Panc1 (cell line): ENCODE results near the gene ABLIM2. TPM values are rescaled to one million over a fixed set of nuclear protein-coding genes. Genes with fewer than 3 reads are reported as not detected.

Experiments
- ATAC-seq: fragments of 200-7000 bp; cut with Tn5 transposase; 2 replicates; pipeline ENCODE4 v1.9.1; 2020; ENCODE audit warnings: mild to moderate bottlenecking, moderate library complexity
- BruUV-seq: library from RNA; stranded (reverse); fragments of 400-500 nt; replicated peaks from 2 replicates; lab custom pipeline; 2021; lab: Mats Ljungman, UMichigan
- CTCF ChIA-PET: fragments of 300-600 bp; sonication (Branson Sonifier 250); formaldehyde crosslinking; loops from one replicate; lab custom pipeline; 2022; ENCODE audit warnings: antibody characterized with exemption; lab: Charles Lee
- POLR2A ChIA-PET: fragments of 300-600 bp; sonication (Branson Sonifier 250); formaldehyde crosslinking; loops from one replicate; lab custom pipeline; 2022; ENCODE audit warnings: antibody characterized with exemption; lab: Charles Lee
- DNase-seq: peaks from one replicate; pipeline ENCODE4 v3.0.0-alpha.2; 2010; ENCODE audit warnings: low read depth, low spot score
- H3K27ac ChIP-seq: 2 replicates; pipeline ENCODE4 v1.5.1; 2011; ENCODE audit warnings: mild to moderate bottlenecking, low read length, inconsistent platforms
- H3K27me3 ChIP-seq: fragments of 200-500 bp; sonication (Bioruptor generic); 2 replicates; pipeline ENCODE4 v1.6.0; 2014; ENCODE audit warnings: low read length, inconsistent platforms; ENCODE audit not compliant: control insufficient read depth, insufficient read depth
- H3K36me3 ChIP-seq: fragments of 200-500 bp; sonication (Bioruptor generic); 2 replicates; pipeline ENCODE4 v1.5.1; 2014; ENCODE audit warnings: inconsistent platforms, mild to moderate bottlenecking, low read length, moderate library complexity; ENCODE audit not compliant: control insufficient read depth, insufficient read depth
- H3K4me1 ChIP-seq: 2 replicates; pipeline ENCODE4 v1.5.1; 2011; ENCODE audit warnings: inconsistent platforms, mild to moderate bottlenecking, low read length, moderate library complexity; ENCODE audit not compliant: control insufficient read depth, insufficient read depth
- H3K4me3 ChIP-seq, 2 experiments: 2 replicates each; pipeline ENCODE4 v1.5.1; 2011 to 2012; ENCODE audit warnings: low read depth in 2 of 2, low read length in 2 of 2, mild to moderate bottlenecking in 2 of 2, inconsistent platforms in 1 of 2, moderate library complexity in 1 of 2
- H3K9me3 ChIP-seq: fragments of 200-500 bp; sonication (Bioruptor generic); 2 replicates; pipeline ENCODE4 v1.5.1; 2014; ENCODE audit warnings: low read depth, mild to moderate bottlenecking, inconsistent platforms, low read length, moderate library complexity; ENCODE audit not compliant: control insufficient read depth, insufficient read depth
- POLR2AphosphoS5 ChIP-seq: IDR thresholded peaks from 2 replicates; pipeline ENCODE4 v1.6.1; 2012; ENCODE audit warnings: mild to moderate bottlenecking, low read depth, low read length, moderate library complexity
- SIN3A ChIP-seq: IDR thresholded peaks from 2 replicates; pipeline ENCODE4 v1.6.1; 2012; ENCODE audit warnings: low read depth, mild to moderate bottlenecking, low read length, moderate library complexity, borderline replicate concordance; ENCODE audit not compliant: insufficient read depth
- TCF7L2 ChIP-seq: IDR thresholded peaks from 2 replicates; pipeline ENCODE4 v1.6.1; 2011; ENCODE audit warnings: mild to moderate bottlenecking, low read depth, low read length, inconsistent platforms
- in situ Hi-C: cut with HindIII; loops from 2 replicates; pipeline ENCODE4 v1.10.0; 2016; ENCODE audit warnings: low sequenced_read_pairs, low pct_unique_long_range_greater_than_20kb
- intact Hi-C: fragments of 100-400 bp; cut with micrococcal nuclease; formaldehyde crosslinking; loops from one replicate; pipeline ENCODE4 v1.10.0; 2022; ENCODE audit not compliant: unreplicated experiment
- total RNA-seq: library from RNA; stranded (reverse); gene quantifications from one replicate; pipeline ENCODE4 v1.2.1, GENCODE V29; 2021; ENCODE audit not compliant: unreplicated experiment
- TF ChIP-seq, protein P1 (sequence below): fragments of 450-650 bp; IDR thresholded peaks from 2 replicates; pipeline ENCODE4 v1.5.1; 2017; ENCODE audit warnings: mild to moderate bottlenecking
- TF ChIP-seq, protein P2 (sequence below), 2 experiments: IDR thresholded peaks; 2 replicates each; pipeline ENCODE4 v1.6.1; 2011 to 2012; ENCODE audit warnings: low read depth in 2 of 2, control low read depth in 1 of 2, low read length in 1 of 2, mild to moderate bottlenecking in 1 of 2, moderate library complexity in 1 of 2; ENCODE audit not compliant: insufficient read depth in 1 of 2

Gene ABLIM2
- total RNA-seq, 1 experiment from 2014 or later: 0.64 TPM

DNA sequence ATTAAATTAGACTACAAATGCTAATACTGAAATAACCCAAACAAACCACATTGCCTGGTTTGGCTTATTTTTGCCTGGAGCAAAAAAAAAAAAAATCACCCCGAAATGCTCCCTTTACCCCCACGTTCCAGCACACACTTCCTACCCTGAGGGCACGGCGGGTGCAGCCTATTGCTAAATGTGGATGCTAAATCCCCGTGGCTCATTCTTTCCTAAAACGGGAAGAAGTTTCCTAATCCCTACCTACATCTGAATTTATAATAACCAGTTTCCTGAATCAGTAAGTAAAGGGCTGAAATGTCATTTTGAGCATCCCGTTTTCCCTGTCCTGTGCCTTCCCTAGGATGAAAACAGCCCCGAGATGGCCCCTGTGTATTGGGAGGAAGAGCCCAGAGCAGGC, 97.0 kb downstream of the ABLIM2 start:
- H3K9me3 ChIP-seq: 0 out of 2 replicates have a peak, but pooled peaks cover 3% of the 10 kb centered on the region
- no peak overlapping the region for H3K27ac ChIP-seq
- no peak for DNase-seq
- POLR2A ChIA-PET: no interaction called here
- CTCF ChIA-PET: no interaction called here
- no TSS peak for BruUV-seq
- no peaks in the 10 kb centered on the region for H3K27me3 ChIP-seq
- TF ChIP-seq POLR2AphosphoS5 (no peak), SIN3A (no peak), TCF7L2 (no peak)
- TF ChIP-seq, protein P1, sequence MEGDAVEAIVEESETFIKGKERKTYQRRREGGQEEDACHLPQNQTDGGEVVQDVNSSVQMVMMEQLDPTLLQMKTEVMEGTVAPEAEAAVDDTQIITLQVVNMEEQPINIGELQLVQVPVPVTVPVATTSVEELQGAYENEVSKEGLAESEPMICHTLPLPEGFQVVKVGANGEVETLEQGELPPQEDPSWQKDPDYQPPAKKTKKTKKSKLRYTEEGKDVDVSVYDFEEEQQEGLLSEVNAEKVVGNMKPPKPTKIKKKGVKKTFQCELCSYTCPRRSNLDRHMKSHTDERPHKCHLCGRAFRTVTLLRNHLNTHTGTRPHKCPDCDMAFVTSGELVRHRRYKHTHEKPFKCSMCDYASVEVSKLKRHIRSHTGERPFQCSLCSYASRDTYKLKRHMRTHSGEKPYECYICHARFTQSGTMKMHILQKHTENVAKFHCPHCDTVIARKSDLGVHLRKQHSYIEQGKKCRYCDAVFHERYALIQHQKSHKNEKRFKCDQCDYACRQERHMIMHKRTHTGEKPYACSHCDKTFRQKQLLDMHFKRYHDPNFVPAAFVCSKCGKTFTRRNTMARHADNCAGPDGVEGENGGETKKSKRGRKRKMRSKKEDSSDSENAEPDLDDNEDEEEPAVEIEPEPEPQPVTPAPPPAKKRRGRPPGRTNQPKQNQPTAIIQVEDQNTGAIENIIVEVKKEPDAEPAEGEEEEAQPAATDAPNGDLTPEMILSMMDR: no peak
- TF ChIP-seq, protein P2, sequence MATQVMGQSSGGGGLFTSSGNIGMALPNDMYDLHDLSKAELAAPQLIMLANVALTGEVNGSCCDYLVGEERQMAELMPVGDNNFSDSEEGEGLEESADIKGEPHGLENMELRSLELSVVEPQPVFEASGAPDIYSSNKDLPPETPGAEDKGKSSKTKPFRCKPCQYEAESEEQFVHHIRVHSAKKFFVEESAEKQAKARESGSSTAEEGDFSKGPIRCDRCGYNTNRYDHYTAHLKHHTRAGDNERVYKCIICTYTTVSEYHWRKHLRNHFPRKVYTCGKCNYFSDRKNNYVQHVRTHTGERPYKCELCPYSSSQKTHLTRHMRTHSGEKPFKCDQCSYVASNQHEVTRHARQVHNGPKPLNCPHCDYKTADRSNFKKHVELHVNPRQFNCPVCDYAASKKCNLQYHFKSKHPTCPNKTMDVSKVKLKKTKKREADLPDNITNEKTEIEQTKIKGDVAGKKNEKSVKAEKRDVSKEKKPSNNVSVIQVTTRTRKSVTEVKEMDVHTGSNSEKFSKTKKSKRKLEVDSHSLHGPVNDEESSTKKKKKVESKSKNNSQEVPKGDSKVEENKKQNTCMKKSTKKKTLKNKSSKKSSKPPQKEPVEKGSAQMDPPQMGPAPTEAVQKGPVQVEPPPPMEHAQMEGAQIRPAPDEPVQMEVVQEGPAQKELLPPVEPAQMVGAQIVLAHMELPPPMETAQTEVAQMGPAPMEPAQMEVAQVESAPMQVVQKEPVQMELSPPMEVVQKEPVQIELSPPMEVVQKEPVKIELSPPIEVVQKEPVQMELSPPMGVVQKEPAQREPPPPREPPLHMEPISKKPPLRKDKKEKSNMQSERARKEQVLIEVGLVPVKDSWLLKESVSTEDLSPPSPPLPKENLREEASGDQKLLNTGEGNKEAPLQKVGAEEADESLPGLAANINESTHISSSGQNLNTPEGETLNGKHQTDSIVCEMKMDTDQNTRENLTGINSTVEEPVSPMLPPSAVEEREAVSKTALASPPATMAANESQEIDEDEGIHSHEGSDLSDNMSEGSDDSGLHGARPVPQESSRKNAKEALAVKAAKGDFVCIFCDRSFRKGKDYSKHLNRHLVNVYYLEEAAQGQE (IDR thresholded peaks at IDR 0.05; ENCODE audit: insufficient read depth in 1 of 2, low read depth in 2 of 2, low read length in 1 of 2): no peak
- in situ Hi-C loops: no loop called here
- H3K36me3 ChIP-seq: no peaks in the 10 kb centered on the region
- no peak for ATAC-seq
- H3K4me3 ChIP-seq: no peak overlapping the region
- intact Hi-C loops: no loop called here
- H3K4me1 ChIP-seq: no peaks in the 10 kb centered on the region

DNA sequence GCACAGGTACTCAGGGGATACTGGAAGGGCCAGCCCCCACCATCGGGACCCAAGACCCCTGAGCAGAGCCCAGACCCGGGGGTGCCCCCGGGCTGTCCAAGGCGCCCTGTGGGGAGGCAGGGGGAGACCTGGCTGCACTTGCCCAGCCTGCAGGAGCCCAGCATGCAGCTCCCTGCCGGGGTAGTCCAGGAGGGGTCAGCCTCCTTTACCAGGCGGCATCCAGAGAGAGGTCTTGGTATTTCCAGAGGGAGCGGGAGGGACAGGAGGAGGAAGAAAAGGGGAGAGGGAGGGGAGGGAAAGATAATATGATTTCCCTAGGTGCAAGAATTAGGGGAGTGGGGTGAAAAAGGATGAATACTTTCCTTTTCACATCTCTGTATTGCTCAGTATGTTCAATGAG, 97.5 kb downstream of the ABLIM2 start:
- no peak overlapping the region for H3K4me3 ChIP-seq
- H3K4me1 ChIP-seq: no peaks in the 10 kb centered on the region
- no peak for ATAC-seq
- no peak for DNase-seq
- H3K36me3 ChIP-seq: no peaks in the 10 kb centered on the region
- no peak overlapping the region for H3K27ac ChIP-seq
- BruUV-seq: no TSS peak
- H3K27me3 ChIP-seq: no peaks in the 10 kb centered on the region
- no peak for TF ChIP-seq POLR2AphosphoS5
- ChIA-PET POLR2A (no interaction called here), CTCF (no interaction called here)
- 0 out of 2 replicates have a peak, but pooled peaks cover 3% of the 10 kb centered on the region for H3K9me3 ChIP-seq
- intact Hi-C loops (no loop called here), in situ Hi-C loops (no loop called here)

DNA sequence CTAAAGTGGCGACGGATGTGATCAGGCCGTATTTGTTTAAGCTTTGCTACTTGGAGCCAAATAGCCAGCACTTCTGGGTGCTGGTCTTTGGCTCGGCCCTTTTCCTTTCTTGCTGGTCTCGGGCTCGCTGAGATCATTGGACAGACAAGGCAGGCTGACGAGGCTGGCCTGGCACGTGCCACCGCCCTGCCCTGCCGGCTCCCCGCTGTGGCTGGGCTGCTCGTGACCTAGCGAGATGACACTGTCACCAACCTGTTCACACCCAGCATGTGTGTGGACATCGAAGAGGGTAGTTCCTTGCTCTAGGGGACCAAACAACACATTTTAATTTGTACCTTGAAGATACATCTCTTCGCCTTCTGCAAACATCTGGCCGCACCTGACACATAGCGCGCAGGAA, 98.0 kb downstream of the ABLIM2 start:
- in situ Hi-C loops (no loop called here), intact Hi-C loops (no loop called here)
- Histone ChIP-seq H3K9me3 (0 out of 2 replicates have a peak, but pooled peaks cover 3% of the 10 kb centered on the region), H3K36me3 (no peaks in the 10 kb centered on the region), H3K27ac (no peak overlapping the region), H3K4me1 (no peaks in the 10 kb centered on the region), H3K27me3 (no peaks in the 10 kb centered on the region), H3K4me3 (no peak overlapping the region)
- no TSS peak for BruUV-seq
- TF ChIP-seq SIN3A (no peak), POLR2AphosphoS5 (no peak)
- TF ChIP-seq, protein P2 (IDR thresholded peaks at IDR 0.05; ENCODE audit: insufficient read depth in 1 of 2, low read depth in 2 of 2, low read length in 1 of 2): no peak
- TF ChIP-seq, protein P1: no peak
- DNase-seq: no peak
- ChIA-PET CTCF (no interaction called here), POLR2A (no interaction called here)
- ATAC-seq: no peak
